Measurements from ENCODE around the gene UBE2R2.

DNA sequence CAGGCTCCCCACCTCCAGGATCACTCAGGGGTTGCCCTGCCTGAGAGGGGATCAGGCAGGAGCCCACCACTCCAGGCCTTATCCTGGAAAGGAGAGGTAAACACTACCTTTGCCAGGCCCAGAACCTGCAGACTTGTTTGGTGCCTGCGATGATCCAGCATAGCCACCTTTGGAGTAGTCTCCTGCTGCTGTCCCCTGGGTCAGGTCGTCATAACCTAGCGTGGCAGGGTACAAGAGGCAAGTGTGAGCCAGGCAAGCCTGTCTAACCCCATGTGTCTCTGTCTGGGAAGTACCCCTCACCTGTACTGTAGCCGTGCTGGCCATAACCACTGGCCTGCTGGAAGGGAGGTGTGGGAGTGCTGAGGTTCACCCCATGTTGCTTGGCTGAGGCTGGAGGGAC is 106.1 kb downstream of the UBE2R2 start:
- TF ChIP-seq, protein P1, sequence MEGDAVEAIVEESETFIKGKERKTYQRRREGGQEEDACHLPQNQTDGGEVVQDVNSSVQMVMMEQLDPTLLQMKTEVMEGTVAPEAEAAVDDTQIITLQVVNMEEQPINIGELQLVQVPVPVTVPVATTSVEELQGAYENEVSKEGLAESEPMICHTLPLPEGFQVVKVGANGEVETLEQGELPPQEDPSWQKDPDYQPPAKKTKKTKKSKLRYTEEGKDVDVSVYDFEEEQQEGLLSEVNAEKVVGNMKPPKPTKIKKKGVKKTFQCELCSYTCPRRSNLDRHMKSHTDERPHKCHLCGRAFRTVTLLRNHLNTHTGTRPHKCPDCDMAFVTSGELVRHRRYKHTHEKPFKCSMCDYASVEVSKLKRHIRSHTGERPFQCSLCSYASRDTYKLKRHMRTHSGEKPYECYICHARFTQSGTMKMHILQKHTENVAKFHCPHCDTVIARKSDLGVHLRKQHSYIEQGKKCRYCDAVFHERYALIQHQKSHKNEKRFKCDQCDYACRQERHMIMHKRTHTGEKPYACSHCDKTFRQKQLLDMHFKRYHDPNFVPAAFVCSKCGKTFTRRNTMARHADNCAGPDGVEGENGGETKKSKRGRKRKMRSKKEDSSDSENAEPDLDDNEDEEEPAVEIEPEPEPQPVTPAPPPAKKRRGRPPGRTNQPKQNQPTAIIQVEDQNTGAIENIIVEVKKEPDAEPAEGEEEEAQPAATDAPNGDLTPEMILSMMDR (conservative IDR thresholded peaks at IDR 0.05; ENCODE audit: low read depth, low read length): no peak
- TF ChIP-seq RAD21 (IDR thresholded peaks at IDR 0.05; ENCODE audit: low read length): no peak
- TF ChIP-seq POLR2A (IDR thresholded peaks at IDR 0.05; ENCODE audit: low read depth, low read length): no peak
- TF ChIP-seq CEBPB (IDR thresholded peaks at IDR 0.05; ENCODE audit: low read depth, low read length): no peak
- no peak for TF ChIP-seq RCOR1 (IDR thresholded peaks at IDR 0.05; ENCODE audit: insufficient replicate concordance, low read length)
- no peak for TF ChIP-seq MAFK (IDR thresholded peaks at IDR 0.05; ENCODE audit: low read depth, low read length)
- TF ChIP-seq BHLHE40 (IDR thresholded peaks at IDR 0.05; ENCODE audit: low read depth, low read length): no peak
- no peak for TF ChIP-seq SMC3 (IDR thresholded peaks at IDR 0.05; ENCODE audit: low read depth, low read length)
- no peak for TF ChIP-seq CHD1 (IDR thresholded peaks at IDR 0.05; ENCODE audit: low read depth, low read length)
- TF ChIP-seq, protein P2, sequence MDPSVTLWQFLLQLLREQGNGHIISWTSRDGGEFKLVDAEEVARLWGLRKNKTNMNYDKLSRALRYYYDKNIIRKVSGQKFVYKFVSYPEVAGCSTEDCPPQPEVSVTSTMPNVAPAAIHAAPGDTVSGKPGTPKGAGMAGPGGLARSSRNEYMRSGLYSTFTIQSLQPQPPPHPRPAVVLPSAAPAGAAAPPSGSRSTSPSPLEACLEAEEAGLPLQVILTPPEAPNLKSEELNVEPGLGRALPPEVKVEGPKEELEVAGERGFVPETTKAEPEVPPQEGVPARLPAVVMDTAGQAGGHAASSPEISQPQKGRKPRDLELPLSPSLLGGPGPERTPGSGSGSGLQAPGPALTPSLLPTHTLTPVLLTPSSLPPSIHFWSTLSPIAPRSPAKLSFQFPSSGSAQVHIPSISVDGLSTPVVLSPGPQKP (IDR thresholded peaks at IDR 0.05; ENCODE audit: borderline replicate concordance, low read depth, low read length): no peak
- TF ChIP-seq MAZ (IDR thresholded peaks at IDR 0.05; ENCODE audit: borderline replicate concordance, low read depth, low read length): no peak
- TF ChIP-seq MXI1 (IDR thresholded peaks at IDR 0.05; ENCODE audit: borderline replicate concordance, low read depth, low read length): no peak
